ENCODE results near the gene SH3BP2. TPM values are rescaled to one million over a fixed set of nuclear protein-coding genes. Genes with fewer than 3 reads are reported as not detected.

Gene SH3BP2
- total RNA-seq, 1 experiment from 2014 or later = 52.8 TPM

- H3K4me3 ChIP-seq (replicated peaks in 1 of 2; ENCODE audit: low read depth in 1 of 2, low read length in 2 of 2) = no peak overlapping the region
- no peak for TF ChIP-seq CBX3 (IDR thresholded peaks at IDR 0.05; ENCODE audit: low read depth)
- no peak for TF ChIP-seq EZH2 (IDR thresholded peaks at IDR 0.05)
- no peak for TF ChIP-seq ZNF274 (IDR thresholded peaks at IDR 0.05; ENCODE audit: low read depth, low read length)
- TF ChIP-seq RAD21 (IDR thresholded peaks at IDR 0.05; ENCODE audit: low read depth) = no peak
- TF ChIP-seq SIN3A (IDR thresholded peaks at IDR 0.05; ENCODE audit: low read depth) = no peak
- no peak for TF ChIP-seq POLR2A (IDR thresholded peaks at IDR 0.05; ENCODE audit: borderline replicate concordance, extremely low read depth, insufficient read depth, insufficient read length)
- TF ChIP-seq YY1 (IDR thresholded peaks at IDR 0.05; ENCODE audit: extremely low read depth, insufficient replicate concordance, low read depth, low read length) = no peak
- TF ChIP-seq ELF1 (IDR thresholded peaks at IDR 0.05; ENCODE audit: borderline replicate concordance, low read depth) = no peak
- no peak for TF ChIP-seq CEBPB (IDR thresholded peaks at IDR 0.05; ENCODE audit: low read depth)
- TF ChIP-seq JUND (IDR thresholded peaks at IDR 0.05) = no peak
- no peak overlapping the region for H3K27ac ChIP-seq (ENCODE audit: low read depth, low read length)
- no peak for ATAC-seq
- peaks cover 26 to 35% of the 10 kb centered on the region in 2 experiments for H3K36me3 ChIP-seq (ENCODE audit: control insufficient read depth in 1 of 2, insufficient read depth in 2 of 2, low read length in 2 of 2)
- BruUV-seq (replicated peaks) = no TSS peak
- H3K9me2 ChIP-seq (ENCODE audit: insufficient read depth) = no peaks in the 10 kb centered on the region
- intact Hi-C loops (cut with micrococcal nuclease) = no loop called here
- no peak overlapping the region for H3K4me2 ChIP-seq (ENCODE audit: low read length)
- H3K9me3 ChIP-seq (ENCODE audit: control insufficient read depth in 1 of 2, insufficient read depth in 1 of 2, low read depth in 1 of 2, low read length in 2 of 2) = no peaks in the 10 kb centered on the region
- no peak overlapping the region for H3K9ac ChIP-seq (ENCODE audit: low read length)
- POLR2A ChIA-PET = no interaction called here
- CTCF ChIA-PET = no interaction called here
- RAD21 ChIA-PET (ENCODE audit: low non-redundant PET in 1 of 2, low total read pairs in 2 of 2, uncharacterized antibody in 2 of 2, unreplicated experiment in 2 of 2) = no interaction called here
- peaks cover 1% of the 10 kb centered on the region; the same call in 1 of the 2 replicates for H3K79me2 ChIP-seq (ENCODE audit: insufficient read depth, low read length)
- no peaks in the 10 kb centered on the region for H3K27me3 ChIP-seq (ENCODE audit: insufficient read depth, low read length)
- DNase-seq (ENCODE audit: low read depth, low spot score) = no peak
- H2AFZ ChIP-seq (ENCODE audit: low read depth, low read length, poor library complexity, severe bottlenecking) = no peak overlapping the region
- no peaks in the 10 kb centered on the region for H4K20me1 ChIP-seq (ENCODE audit: insufficient read depth)
- no peaks in the 10 kb centered on the region for H3K4me1 ChIP-seq (ENCODE audit: control insufficient read depth in 1 of 2, insufficient read depth in 2 of 2, low read length in 2 of 2)
Measured at GRCh38 chr4:2743518-2744445, 49.1 kb upstream of the SH3BP2 start.
